OCI-LY1 (cell line): ENCODE measurements around the gene MYH15.

Experiments used
- H2AFZ ChIP-seq: fragments of 200-600 bp; sonication (generic), shearing (Covaris generic); 2 replicates; pipeline ENCODE4 v1.6.0; 2014; ENCODE audit warnings: antibody characterized with exemption, mild to moderate bottlenecking, low read length
- H3F3A ChIP-seq: fragments of 200-600 bp; sonication (generic), shearing (Covaris generic); 2 replicates; pipeline ENCODE4 v1.6.0; 2014; ENCODE audit warnings: mild to moderate bottlenecking, antibody characterized with exemption, low read length, moderate library complexity; ENCODE audit not compliant: insufficient read depth
- H3K27ac ChIP-seq: fragments of 200-600 bp; sonication (generic); 2 replicates; pipeline ENCODE4 v1.5.1; 2014; ENCODE audit warnings: low read length, mixed run types, mild to moderate bottlenecking, low read depth; ENCODE audit not compliant: poor library complexity, severe bottlenecking
- H3K27me3 ChIP-seq: fragments of 200-600 bp; sonication (generic); 2 replicates; pipeline ENCODE4 v1.6.0; 2014; ENCODE audit warnings: antibody characterized with exemption, mild to moderate bottlenecking, low read length, moderate library complexity; ENCODE audit not compliant: insufficient read depth
- H3K36me3 ChIP-seq: fragments of 200-600 bp; sonication (generic); 2 replicates; pipeline ENCODE4 v1.6.1; 2014; ENCODE audit warnings: mild to moderate bottlenecking, antibody characterized with exemption, low read length, moderate library complexity, mixed read lengths; ENCODE audit not compliant: insufficient read depth
- H3K4me1 ChIP-seq: fragments of 200-600 bp; sonication (generic); 2 replicates; pipeline ENCODE4 v1.5.1; 2014; ENCODE audit warnings: mild to moderate bottlenecking, low read length, moderate library complexity; ENCODE audit not compliant: insufficient read depth, severe bottlenecking
- H3K4me2 ChIP-seq: fragments of 200-600 bp; sonication (generic), shearing (Covaris generic); 2 replicates; pipeline ENCODE4 v1.6.1; 2014; ENCODE audit warnings: low read length
- H3K4me3 ChIP-seq: fragments of 200-600 bp; sonication (generic); 2 replicates; pipeline ENCODE4 v1.5.1; 2014; ENCODE audit warnings: low read length, low read depth, mild to moderate bottlenecking, mixed read lengths; ENCODE audit not compliant: poor library complexity, severe bottlenecking
- H3K79me2 ChIP-seq: fragments of 200-600 bp; shearing (Covaris generic); 2 replicates; pipeline ENCODE4 v1.6.1; 2016; ENCODE audit warnings: mixed run types, low read length, mixed read lengths; ENCODE audit not compliant: insufficient read depth
- H3K9ac ChIP-seq: fragments of 200-600 bp; sonication (generic), shearing (Covaris generic); 2 replicates; pipeline ENCODE4 v1.6.1; 2014; ENCODE audit warnings: mild to moderate bottlenecking, low read length, mixed read lengths
- H3K9me2 ChIP-seq: fragments of 200-600 bp; sonication (generic), shearing (Covaris generic); 2 replicates; pipeline ENCODE4 v1.6.1; 2014; ENCODE audit warnings: low read depth, mild to moderate bottlenecking, low read length, mixed read lengths
- H3K9me3 ChIP-seq: fragments of 200-600 bp; shearing (Covaris generic); 2 replicates; pipeline ENCODE4 v1.6.1; 2014; ENCODE audit warnings: low read length, mixed read lengths
- H4K20me1 ChIP-seq: fragments of 200-600 bp; sonication (generic), shearing (Covaris generic); 2 replicates; pipeline ENCODE4 v1.6.0; 2016; ENCODE audit warnings: mild to moderate bottlenecking, low read length; ENCODE audit not compliant: insufficient read depth
- EZH2 ChIP-seq: fragments of 200-600 bp; sonication (generic), shearing (Covaris generic); IDR thresholded peaks from 2 replicates; pipeline ENCODE4 v1.8.0; 2017; ENCODE audit warnings: borderline replicate concordance, mixed run types, mild to moderate bottlenecking, antibody characterized with exemption, low read length, moderate library complexity, mixed read lengths
- TF ChIP-seq, protein P1 (sequence below): fragments of 200-600 bp; sonication (generic), shearing (Covaris generic); IDR thresholded peaks from 2 replicates; pipeline ENCODE4 v1.5.1; 2017; ENCODE audit warnings: mild to moderate bottlenecking, antibody characterized with exemption, low read length, moderate library complexity, mixed read lengths

The MYH15 gene

GRCh38 chr3:108513961-108514360, 3.6 kb upstream of the MYH15 start:
- no peaks in the 10 kb centered on the region for H3F3A ChIP-seq
- no peaks in the 10 kb centered on the region for H3K27me3 ChIP-seq
- H3K4me2 ChIP-seq, result no peak overlapping the region
- H3K4me1 ChIP-seq, result no peaks in the 10 kb centered on the region
- H3K36me3 ChIP-seq, result no peaks in the 10 kb centered on the region
- no peak overlapping the region for H2AFZ ChIP-seq
- no peaks in the 10 kb centered on the region for H3K9me2 ChIP-seq
- H3K4me3 ChIP-seq, result no peak overlapping the region
- TF ChIP-seq, protein P1, sequence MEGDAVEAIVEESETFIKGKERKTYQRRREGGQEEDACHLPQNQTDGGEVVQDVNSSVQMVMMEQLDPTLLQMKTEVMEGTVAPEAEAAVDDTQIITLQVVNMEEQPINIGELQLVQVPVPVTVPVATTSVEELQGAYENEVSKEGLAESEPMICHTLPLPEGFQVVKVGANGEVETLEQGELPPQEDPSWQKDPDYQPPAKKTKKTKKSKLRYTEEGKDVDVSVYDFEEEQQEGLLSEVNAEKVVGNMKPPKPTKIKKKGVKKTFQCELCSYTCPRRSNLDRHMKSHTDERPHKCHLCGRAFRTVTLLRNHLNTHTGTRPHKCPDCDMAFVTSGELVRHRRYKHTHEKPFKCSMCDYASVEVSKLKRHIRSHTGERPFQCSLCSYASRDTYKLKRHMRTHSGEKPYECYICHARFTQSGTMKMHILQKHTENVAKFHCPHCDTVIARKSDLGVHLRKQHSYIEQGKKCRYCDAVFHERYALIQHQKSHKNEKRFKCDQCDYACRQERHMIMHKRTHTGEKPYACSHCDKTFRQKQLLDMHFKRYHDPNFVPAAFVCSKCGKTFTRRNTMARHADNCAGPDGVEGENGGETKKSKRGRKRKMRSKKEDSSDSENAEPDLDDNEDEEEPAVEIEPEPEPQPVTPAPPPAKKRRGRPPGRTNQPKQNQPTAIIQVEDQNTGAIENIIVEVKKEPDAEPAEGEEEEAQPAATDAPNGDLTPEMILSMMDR, result no peak
- TF ChIP-seq EZH2, result no peak
- H3K9me3 ChIP-seq, result no peaks in the 10 kb centered on the region
- no peak overlapping the region for H3K27ac ChIP-seq
- no peaks in the 10 kb centered on the region for H4K20me1 ChIP-seq
- H3K79me2 ChIP-seq, result no peaks in the 10 kb centered on the region
- H3K9ac ChIP-seq, result no peak overlapping the region

DNA sequence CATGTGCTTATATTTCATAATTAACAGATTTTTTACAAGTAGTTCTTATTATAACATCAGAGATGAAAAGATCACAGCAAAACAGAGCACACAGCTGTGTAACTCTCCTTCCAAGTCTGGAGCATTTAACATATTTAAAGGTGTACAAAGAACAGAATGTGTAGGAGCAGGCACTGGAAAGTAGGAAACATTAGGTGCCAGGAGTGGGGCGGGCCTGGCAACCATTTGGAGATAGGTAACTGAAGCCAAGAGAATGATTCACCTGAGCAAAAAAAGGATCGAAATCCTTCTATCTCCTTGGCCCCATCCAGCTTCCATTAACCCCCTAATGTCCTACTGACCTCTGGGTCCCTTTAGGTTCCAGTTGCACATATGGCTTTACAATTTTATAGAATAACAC, 2.3 kb upstream of the MYH15 start:
- H3K9me2 ChIP-seq, result no peaks in the 10 kb centered on the region
- no peak overlapping the region for H3K9ac ChIP-seq
- no peaks in the 10 kb centered on the region for H3K36me3 ChIP-seq
- no peak overlapping the region for H3K27ac ChIP-seq
- no peaks in the 10 kb centered on the region for H3F3A ChIP-seq
- no peaks in the 10 kb centered on the region for H3K9me3 ChIP-seq
- H3K79me2 ChIP-seq, result no peaks in the 10 kb centered on the region
- no peak overlapping the region for H2AFZ ChIP-seq
- no peak overlapping the region for H3K4me3 ChIP-seq
- TF ChIP-seq, protein P1, result no peak
- TF ChIP-seq EZH2, result no peak
- H4K20me1 ChIP-seq, result no peaks in the 10 kb centered on the region
- no peaks in the 10 kb centered on the region for H3K4me1 ChIP-seq
- no peaks in the 10 kb centered on the region for H3K27me3 ChIP-seq
- H3K4me2 ChIP-seq, result no peak overlapping the region

DNA sequence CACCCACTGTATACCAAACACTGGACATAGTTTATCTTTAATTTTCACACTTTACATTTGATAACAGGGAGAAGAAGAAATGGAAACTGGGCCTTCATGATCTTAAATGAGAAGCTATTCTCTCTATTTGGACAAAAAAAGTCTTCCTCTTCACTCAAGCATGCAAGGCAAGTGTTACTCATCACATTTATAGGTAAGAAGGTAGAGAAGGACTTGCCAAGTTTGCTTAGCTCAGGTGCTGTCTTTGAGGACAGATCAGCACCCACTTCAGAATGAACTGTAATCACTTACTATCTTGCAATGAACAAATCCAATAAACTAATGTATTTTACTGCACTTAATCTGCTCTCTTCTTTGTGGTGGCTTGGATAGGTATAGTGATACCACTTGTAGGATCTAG, 1.1 kb upstream of the MYH15 start:
- H3K27ac ChIP-seq, result no peak overlapping the region
- no peak overlapping the region for H2AFZ ChIP-seq
- no peaks in the 10 kb centered on the region for H3K27me3 ChIP-seq
- no peaks in the 10 kb centered on the region for H3K79me2 ChIP-seq
- H3K9ac ChIP-seq, result no peak overlapping the region
- no peak overlapping the region for H3K4me2 ChIP-seq
- no peaks in the 10 kb centered on the region for H4K20me1 ChIP-seq
- no peaks in the 10 kb centered on the region for H3K9me3 ChIP-seq
- H3K36me3 ChIP-seq, result no peaks in the 10 kb centered on the region
- no peak for TF ChIP-seq EZH2
- TF ChIP-seq, protein P1, result no peak
- H3F3A ChIP-seq, result no peaks in the 10 kb centered on the region
- no peaks in the 10 kb centered on the region for H3K9me2 ChIP-seq
- H3K4me1 ChIP-seq, result no peaks in the 10 kb centered on the region
- no peak overlapping the region for H3K4me3 ChIP-seq
